COLO829 (cell line): Measurements from ENCODE around the gene ATF4.
"Not testable (repeated sequence)": the region's sequence is repeated elsewhere in the genome, so short reads cannot be mapped to it uniquely, and the experiment has no call there.

Source experiments
- DNase-seq: peaks from one replicate; pipeline ENCODE4 v3.0.0; 2012; ENCODE audit warnings: low spot score

Gene ATF4

DNA sequence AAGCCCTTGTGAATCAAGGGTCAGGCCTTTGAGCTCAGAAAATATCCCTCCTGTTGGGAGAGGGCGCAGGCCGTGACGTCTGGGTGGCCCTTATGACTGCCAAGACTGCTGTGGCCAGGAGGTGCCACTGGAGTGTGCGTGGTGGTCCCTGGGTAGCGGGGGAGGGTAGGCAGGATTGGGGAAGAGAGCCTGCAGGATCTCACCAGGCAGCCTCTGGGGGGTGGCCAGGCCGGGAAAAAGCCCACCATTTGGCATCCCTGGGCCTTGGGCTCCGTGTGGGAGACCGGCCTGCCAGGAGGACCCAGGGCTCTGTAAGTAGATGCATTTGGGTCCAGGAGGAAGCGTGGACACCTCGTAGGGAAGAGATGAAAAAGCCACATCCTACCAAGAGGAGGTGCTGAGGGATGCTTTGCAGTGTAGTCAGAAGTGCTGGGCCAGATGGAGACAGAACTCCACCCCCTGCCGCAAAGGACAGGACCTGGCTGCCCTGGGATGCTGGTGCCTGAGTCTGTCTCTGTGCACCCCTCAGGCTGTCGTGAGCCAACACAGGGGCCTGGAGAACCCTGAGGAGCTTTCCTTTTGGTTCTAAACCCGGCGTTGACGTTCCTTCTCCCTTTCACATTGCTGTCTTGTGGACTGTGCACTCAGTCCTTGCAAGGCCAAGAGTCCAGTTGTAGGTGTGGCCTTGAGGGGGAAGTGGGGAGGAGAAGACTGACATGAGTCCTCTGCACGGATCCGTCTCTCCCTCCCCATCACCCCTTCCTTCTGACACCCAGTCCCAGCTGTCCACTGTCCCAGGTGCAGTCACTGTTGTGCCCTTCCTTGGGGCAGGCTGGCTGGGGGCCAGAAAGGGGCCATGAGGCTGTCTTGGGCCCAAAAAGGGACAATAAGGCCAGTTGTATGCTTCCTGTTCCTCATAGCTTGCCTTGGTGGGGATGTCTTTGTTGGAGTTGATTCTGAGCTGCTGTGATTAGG, 31.0 kb upstream of the ATF4 start:
- no peak for DNase-seq

DNA sequence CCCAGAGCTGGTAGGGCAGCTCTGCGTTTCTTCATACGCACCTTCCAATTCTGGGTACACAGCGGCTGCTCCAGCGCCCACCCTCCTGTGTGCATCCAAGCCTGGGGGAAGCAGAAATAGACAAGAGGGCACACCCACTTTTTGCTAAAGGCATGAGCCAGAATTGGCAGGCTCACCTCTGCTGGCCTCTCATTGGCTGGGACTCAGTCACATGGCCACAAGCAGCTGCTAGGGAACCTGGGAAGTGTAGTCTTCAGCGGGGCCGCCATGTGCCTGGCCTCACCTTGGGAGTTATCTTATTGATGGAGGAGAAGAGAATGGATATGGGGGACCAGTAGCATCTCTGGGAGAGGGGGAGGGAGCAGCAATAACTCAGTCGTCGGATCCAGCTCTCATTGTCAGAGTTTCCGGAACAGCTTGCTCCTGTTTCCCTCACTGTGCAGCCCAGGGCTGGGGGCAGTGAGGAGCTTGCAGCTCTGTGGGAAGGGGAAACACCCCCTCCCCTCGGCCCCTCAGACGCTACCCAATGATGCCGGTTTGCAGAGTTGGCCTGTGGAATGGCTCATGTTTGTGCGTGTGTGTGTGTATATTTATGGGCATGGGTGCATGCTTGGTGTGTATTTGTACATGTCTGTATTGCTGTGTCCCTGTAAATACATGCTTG, 30.1 kb upstream of the ATF4 start:
- peak; percentile 94 for DNase-seq

DNA sequence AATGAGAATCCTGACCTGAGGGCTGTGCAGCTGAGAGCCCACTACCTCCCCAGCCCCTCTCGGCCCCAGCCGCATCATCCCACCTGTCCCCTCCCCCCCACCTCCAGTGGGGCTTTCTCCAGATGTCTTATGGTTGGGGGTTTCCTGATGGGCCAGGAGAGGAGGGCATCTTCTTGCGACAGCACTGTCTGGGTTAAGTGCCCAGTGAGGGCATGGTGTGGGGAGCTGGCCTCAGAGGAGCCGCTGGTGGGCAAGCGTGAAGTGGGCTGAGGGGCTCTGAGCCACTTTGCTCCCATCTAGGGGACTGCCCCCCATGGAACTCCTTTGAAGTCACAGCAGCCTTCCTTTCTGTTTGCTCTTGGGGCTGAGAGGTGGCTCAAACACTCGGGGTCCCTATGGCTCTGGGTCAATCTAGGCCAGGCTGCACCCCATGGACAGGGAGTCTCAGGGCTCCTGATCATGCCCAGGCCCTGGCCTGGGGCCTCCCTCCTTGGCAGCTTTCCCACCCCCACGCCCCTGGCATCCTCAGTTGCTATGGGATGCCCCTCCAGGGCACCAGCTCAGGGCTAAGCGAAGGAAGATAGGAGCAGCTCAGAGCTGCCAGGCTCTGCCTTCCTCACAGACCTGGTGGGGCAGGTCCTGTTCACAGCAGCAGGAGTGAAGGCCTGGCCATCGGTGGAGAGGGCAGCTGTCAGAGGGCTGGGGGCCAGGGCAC, 29.2 kb upstream of the ATF4 start:
- no peak for DNase-seq

DNA sequence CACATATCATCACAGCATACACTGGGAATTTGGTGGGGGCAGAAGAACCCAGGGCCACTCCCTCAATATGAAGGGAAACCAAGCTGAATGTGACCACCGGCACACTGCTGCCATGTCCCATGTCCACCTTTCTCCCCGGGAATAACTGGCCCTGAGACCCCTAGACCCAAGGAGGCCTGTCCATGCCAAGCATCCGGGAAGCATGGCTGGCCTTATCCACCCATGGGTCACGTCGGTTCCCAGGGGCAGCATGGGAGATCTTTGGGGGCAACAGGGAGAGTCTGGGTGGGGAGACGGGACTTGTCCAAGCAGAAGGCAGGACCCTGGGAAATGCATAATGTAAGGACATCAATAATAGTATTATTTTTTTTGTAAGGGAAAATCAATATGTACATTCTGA, 28.7 kb upstream of the ATF4 start:
- no peak for DNase-seq

DNA sequence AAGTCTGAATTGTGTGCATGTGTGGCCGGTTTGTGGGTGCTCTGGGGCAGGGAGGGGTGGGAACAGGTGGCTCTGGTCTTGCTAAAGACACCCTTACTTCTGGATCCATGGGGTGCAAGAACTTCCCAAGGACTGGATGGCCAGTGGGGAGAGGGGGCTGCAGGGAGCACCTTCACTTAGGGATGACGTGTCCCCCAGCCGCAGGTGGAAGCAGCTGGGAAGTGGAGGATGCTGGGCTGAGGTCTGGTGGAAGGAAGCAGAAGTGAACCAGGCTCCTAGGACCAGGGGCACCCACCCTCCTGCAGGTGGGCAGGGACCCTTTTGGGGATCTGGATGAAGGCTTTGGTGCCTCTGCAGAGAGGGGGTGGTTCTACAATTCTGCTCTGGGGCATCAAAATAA, 28.2 kb upstream of the ATF4 start:
- no peak for DNase-seq

- no peak for DNase-seq
These were observed 26.6 kb upstream of the ATF4 start for GRCh38 chr22:39493759-39494158.

- DNase-seq = no peak
These were observed 25.8 kb upstream of the ATF4 start for GRCh38 chr22:39494471-39495120.

DNA sequence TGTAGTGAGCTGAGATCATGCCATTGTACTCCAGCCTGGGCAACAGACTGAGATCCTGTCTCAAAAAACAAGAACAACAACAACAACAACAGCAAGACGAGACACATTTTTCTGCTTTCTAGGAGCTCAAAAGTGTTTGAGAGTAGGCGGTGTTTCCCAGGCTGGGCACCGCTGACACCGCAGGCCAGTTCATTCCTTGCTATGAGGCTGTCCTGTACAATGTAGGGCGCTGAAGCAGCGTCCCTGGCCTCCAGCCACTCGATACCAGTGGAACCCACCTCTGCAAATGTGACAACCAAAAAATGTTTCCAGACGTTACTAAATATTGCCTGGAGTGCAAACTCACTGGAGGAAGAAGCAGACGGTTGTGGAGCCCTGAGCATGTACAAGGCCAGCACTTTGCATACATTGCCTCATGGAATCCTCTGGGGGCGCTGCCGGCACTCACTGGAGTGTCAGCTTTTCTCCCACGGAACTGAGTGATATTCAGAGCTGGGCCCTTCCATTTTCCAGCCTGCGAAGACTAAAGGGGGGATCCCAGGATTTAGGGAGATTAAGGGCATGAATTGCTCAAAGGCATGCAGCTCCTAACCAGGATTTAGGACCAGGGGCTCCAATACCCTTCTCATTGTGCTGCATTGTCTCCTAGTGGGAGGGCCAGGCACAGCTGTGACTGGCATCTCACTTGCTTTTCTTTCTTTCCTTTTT, 24.1 kb upstream of the ATF4 start:
- peak; percentile 63 for DNase-seq

- no peak for DNase-seq
These were observed 22.9 kb upstream of the ATF4 start for GRCh38 chr22:39497429-39497828.

DNA sequence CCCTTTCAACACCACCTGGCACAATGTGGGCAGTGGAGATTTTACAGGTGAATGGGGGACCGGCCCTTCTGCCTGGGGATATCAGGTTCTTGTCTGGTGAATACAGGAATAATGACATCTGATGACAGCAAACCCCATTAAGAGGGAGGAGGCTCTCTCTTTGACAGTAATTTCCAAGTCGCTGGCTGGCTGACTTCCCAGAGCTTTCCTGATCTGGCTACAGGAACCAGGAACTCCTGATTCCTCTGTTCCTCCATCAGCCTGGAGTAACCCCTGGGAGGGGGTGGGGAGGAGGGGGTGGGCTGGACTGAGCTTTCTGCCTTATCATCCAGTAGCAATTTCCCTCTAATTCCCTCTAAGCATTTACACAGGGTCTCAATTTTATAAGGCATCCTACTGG, 22.0 kb upstream of the ATF4 start:
- DNase-seq = no peak

- DNase-seq = no peak
These were observed 21.6 kb upstream of the ATF4 start for GRCh38 chr22:39498802-39499201.

DNA sequence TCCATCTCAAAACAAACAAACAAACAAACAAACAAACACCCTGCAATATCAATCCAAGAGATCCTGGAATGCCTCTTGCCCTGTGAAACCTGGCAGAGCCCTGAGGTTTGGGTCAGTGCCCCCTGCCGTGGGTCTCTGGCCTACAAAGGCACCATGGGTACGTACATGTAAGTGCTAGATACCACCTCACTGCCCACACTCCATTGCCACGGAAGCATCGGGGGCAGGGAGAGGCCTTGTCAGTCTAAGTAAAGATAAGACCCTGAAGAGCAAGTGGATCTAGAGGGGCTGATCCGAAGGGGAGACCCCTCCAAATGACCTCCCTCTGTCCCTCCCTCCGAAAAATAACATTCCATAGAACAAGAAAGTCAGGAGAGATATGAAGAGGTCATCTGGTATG, 20.3 kb upstream of the ATF4 start:
- no peak for DNase-seq

DNA sequence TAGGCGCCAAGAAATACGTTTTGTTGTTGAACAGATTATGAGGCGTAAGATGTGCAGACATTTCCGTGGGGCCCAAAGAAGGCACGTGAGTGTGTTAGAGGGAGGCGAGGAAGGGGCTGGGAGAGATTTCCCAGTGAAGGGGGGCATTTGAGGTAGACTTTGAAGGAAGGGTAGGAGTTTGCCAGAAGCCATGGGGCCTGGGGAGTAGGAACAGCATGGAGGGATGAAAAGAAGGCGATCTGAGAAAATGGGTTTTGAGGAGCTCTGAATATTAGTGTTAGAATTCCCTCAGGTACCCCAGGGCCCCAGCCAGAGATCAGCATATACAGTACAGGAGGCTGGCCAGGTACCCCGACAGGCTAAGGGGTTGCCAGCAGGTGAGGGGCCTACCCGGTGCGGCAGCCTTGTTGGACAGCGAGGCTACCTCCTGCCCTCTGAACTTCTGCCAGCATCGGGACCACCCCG, 18.7 kb upstream of the ATF4 start:
- no peak for DNase-seq

DNA sequence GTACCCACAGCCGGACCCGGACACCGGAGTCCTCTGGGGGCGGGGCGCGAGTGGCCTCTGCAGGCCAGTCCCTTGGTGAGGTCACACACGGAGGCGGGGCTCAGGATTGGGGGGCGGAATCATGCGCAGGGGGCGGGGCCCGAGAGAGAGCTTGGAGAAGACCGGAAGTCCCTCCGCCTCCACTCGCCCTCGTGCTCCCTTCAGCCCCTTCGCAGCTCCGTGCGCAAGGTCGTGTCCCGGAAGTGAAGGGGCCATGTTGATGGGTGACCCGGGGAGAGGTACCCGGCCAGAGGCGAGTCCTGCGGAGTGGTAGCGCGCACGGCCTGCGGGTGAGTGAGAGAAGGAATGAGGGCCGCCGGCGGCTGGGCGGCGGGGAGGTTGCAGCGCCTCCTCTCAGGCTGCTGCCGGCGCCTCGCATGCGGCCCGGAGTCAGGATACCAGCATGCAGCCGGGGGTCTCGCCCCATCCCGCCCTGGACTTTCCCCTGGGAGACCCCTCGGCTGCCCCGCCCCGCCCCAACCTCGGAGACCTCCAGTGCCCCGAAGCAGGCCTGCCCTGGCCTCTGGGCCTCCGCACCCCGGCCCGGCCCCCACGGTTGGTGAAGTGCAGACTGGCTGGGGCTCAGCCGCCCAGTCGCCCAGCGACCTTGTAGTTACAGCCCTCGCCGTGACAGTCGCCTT, 18.1 kb upstream of the ATF4 start, which contains the start of gene MIEF1:
Gene MIEF1, plus strand, starts transcription at position 182 of the 680 bp plus-strand sequence. CDS start 9,005 bp downstream, outside the sequence.
- DNase-seq = peak; percentile 95

DNA sequence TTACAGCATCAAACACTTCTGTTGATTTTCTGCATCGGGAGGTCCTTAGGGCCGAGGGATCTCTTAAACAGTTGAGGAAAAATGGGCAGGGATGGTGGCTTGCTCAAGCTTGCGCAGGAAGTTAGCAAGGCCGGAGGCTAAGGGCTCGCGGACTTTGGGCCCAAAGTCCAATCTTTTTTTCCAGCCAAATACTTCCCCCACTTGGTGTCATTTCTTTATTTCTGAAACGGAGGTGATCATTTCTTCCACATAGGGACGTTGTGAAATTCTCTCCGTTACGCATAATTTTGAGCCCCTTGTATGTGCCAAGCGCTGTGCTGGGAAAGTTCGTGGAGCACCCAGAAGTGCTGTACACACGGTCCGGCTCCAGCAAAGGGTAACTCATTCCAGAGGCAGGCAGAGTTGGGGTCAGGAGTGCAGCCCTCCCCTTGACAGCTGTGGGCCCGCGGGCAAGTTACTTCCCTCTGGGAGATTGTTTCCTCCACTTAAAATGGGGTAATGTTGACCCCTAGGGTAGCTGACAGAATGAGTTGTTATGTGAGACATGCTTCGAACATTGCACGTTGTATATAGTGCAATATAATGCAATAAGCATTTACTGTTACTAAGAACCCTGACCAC, 17.5 kb upstream of the ATF4 start:
- no peak for DNase-seq

GRCh38 chr22:39503630-39504029, 16.7 kb upstream of the ATF4 start:
- no peak for DNase-seq

DNA sequence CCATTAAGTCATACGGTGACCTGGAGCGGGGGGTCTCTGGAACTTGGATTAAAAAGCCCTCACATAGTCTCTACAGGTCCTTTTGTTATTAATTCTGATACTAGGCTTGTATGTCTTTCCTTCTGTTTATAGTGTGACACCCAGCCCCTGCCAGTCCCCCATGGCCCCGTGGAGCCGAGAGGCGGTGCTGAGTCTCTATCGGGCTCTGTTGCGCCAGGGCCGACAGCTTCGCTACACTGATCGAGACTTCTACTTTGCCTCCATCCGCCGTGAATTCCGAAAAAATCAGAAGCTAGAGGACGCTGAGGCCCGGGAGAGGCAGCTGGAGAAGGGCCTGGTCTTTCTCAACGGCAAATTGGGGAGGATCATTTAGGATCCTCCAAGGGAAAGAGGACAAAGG, 16.3 kb upstream of the ATF4 start:
- DNase-seq = no peak

DNA sequence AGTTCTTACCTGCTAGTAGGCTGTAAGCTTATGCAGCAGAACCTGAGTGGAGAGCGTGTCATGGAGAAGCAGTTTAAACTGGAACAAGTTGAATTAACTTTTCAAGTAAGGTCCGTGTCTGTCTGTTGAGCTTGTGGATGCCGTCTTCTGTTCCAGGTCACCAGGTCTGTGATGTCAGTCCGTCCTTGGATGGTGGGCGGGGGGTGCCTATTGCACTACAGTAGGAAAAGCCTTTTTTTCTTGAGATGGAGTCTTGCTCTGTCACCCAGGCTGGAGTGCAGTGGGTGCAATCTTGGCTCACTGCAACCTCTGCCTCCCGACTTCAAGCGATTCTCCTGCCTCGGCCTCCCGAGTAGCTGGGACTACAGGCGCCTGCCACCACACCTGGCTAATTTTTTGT, 13.3 kb upstream of the ATF4 start:
- DNase-seq = not testable (repeated sequence)

DNA sequence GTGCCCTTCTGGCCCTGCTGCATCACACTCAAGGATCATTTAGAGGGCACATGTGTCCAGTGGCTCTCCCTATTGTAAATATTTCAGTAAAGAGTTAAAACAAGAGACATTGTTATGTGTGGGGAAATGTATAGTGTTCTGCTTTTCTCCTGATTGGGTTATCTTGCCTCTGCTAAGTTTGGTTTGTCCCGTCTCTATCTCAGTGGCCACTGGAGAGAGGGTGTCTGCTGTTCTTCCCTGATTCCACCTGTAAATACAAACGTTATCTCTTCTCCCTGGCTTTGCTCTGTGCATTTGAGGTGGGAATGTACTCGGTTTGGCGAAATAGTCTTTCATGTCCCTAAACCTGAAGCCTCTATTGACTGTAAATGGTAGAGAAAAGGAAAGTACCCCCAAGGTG, 12.0 kb upstream of the ATF4 start:
- no peak for DNase-seq

- DNase-seq = no peak
These were observed 9.7 kb upstream of the ATF4 start for GRCh38 chr22:39510529-39511149.
